H1 (cell line): ENCODE data around the gene LGALS9C. TPM values are rescaled to one million over a fixed set of nuclear protein-coding genes. Genes with fewer than 3 reads are reported as not detected.
"Not testable (repeated sequence)": the region's sequence is repeated elsewhere in the genome, so short reads cannot be mapped to it uniquely, and the experiment has no call there.

Source experiments
- CTCF ChIA-PET: fragments of 300-600 bp; sonication (Branson Sonifier 250); formaldehyde crosslinking; loops from one replicate; lab custom pipeline; 2021; ENCODE audit not compliant: partially characterized antibody; lab: Charles Lee
- POLR2A ChIA-PET: fragments of 300-600 bp; sonication (Branson Sonifier 250); formaldehyde crosslinking; loops from one replicate; lab custom pipeline; 2021; ENCODE audit warnings: inconsistent platforms; ENCODE audit not compliant: partially characterized antibody; lab: Charles Lee
- DNase-seq, 2 experiments: peaks; one replicate each; pipeline versions ENCODE4 v3.0.0 to v3.0.0-alpha.2; 2010 to 2022; ENCODE audit warnings: low spot score in 2 of 2, low read depth in 1 of 2, mixed read lengths in 1 of 2
- FAIRE-seq: peaks from 2 replicates; lab custom pipeline; 2011; peaks lifted over from hg19 to GRCh38; lab: Jason Lieb, UNC
- H2AFZ ChIP-seq: 2 replicates; pipeline ENCODE4 v1.8.1; 2012; ENCODE audit warnings: low read length, inconsistent platforms
- H2AK5ac ChIP-seq: 2 replicates; pipeline ENCODE4 v1.6.1; 2013; ENCODE audit warnings: low read depth, low read length
- H2BK120ac ChIP-seq: replicated peaks from 2 replicates; pipeline ENCODE3; 2013; ENCODE audit warnings: low read depth, low read length, inconsistent platforms
- H2BK12ac ChIP-seq: 2 replicates; pipeline ENCODE4 v1.6.1; 2013; ENCODE audit warnings: low read depth, low read length
- H2BK15ac ChIP-seq: 2 replicates; pipeline ENCODE4 v1.6.1; 2013; ENCODE audit warnings: low read length
- H2BK20ac ChIP-seq: 2 replicates; pipeline ENCODE4 v1.6.1; 2013; ENCODE audit warnings: low read length
- H2BK5ac ChIP-seq: 2 replicates; pipeline ENCODE4 v1.6.1; 2013; ENCODE audit warnings: low read depth, low read length
- H3K14ac ChIP-seq: 2 replicates; pipeline ENCODE4 v1.6.1; 2013; ENCODE audit warnings: inconsistent platforms; ENCODE audit not compliant: insufficient read length
- H3K18ac ChIP-seq: 2 replicates; pipeline ENCODE4 v1.6.1; 2013; ENCODE audit warnings: low read length; ENCODE audit errors: extremely low read depth
- H3K23ac ChIP-seq: 2 replicates; pipeline ENCODE4 v1.6.1; 2013; ENCODE audit warnings: inconsistent platforms; ENCODE audit not compliant: insufficient read length
- H3K23me2 ChIP-seq: 2 replicates; pipeline ENCODE4 v1.6.1; 2013; ENCODE audit warnings: low read depth, low read length
- H3K27ac ChIP-seq: 2 replicates; pipeline ENCODE4 v1.6.1; 2011; ENCODE audit warnings: low read depth, low read length, inconsistent platforms
- H3K27me3 ChIP-seq, 4 experiments: replicated peaks in 1 of 4; 1 replicate in 1 of 4; 2 replicates in 3 of 4; pipeline versions ENCODE4 v1.6.1 to v1.8.1; 2011 to 2013; ENCODE audit warnings: low read length in 3 of 4, mild to moderate bottlenecking in 3 of 4, inconsistent platforms in 2 of 4, mixed read lengths in 2 of 4, moderate library complexity in 1 of 4; ENCODE audit not compliant: control insufficient read depth in 3 of 4, insufficient read depth in 3 of 4; ENCODE audit errors: extremely low read depth in 1 of 4
- H3K36me3 ChIP-seq, 4 experiments: 2 replicates each; pipeline versions ENCODE4 v1.6.1 to v1.8.1; 2011 to 2013; ENCODE audit warnings: mild to moderate bottlenecking in 4 of 4, low read length in 3 of 4, moderate library complexity in 2 of 4, control low read depth in 1 of 4, inconsistent platforms in 1 of 4; ENCODE audit not compliant: insufficient read depth in 4 of 4, control insufficient read depth in 2 of 4
- H3K4ac ChIP-seq: replicated peaks from 2 replicates; pipeline ENCODE3; 2013; ENCODE audit warnings: low read length, low read depth, mixed read lengths, inconsistent platforms; ENCODE audit not compliant: insufficient read length
- H3K4me1 ChIP-seq, 4 experiments: replicated peaks in 1 of 4; 1 replicate in 1 of 4; 2 replicates in 3 of 4; pipeline versions ENCODE4 v1.6.1 to v1.8.1; 2011 to 2013; ENCODE audit warnings: low read length in 3 of 4, inconsistent platforms in 2 of 4, mixed read lengths in 1 of 4; ENCODE audit not compliant: insufficient read depth in 4 of 4, control insufficient read depth in 3 of 4
- H3K4me2 ChIP-seq, 2 experiments: 2 replicates each; pipeline versions ENCODE4 v1.6.1 to v1.8.1; 2011 to 2013; ENCODE audit warnings: low read depth in 2 of 2, low read length in 2 of 2, control low read depth in 1 of 2, inconsistent platforms in 1 of 2, mild to moderate bottlenecking in 1 of 2; ENCODE audit not compliant: insufficient read depth in 1 of 2
- H3K4me3 ChIP-seq, 4 experiments: fragments of 200-600, 300-600 bp in 1 of 4; sonication (generic), shearing (Covaris generic), sonication (Bioruptor Twin) in 1 of 4; 2 replicates each; pipeline versions ENCODE4 v1.5.1 to v1.8.1; 2011 to 2016; ENCODE audit warnings: low read length in 4 of 4, low read depth in 3 of 4, control low read depth in 2 of 4, inconsistent platforms in 2 of 4, mild to moderate bottlenecking in 2 of 4, mixed read lengths in 1 of 4, moderate library complexity in 1 of 4; ENCODE audit not compliant: insufficient read depth in 2 of 4; ENCODE audit errors: extremely low read depth in 1 of 4
- H3K56ac ChIP-seq: replicated peaks from 2 replicates; pipeline ENCODE3; 2013; ENCODE audit warnings: low read depth, mild to moderate bottlenecking, mixed read lengths, low read length, inconsistent platforms; ENCODE audit not compliant: insufficient read length
- H3K79me1 ChIP-seq: 2 replicates; pipeline ENCODE4 v1.6.1; 2013; ENCODE audit warnings: low read depth, low read length, control low read depth
- H3K79me2 ChIP-seq, 2 experiments: 2 replicates each; pipeline versions ENCODE4 v1.6.1 to v1.8.1; 2012 to 2013; ENCODE audit warnings: low read length in 2 of 2, mild to moderate bottlenecking in 2 of 2, inconsistent platforms in 1 of 2; ENCODE audit not compliant: insufficient read depth in 2 of 2, control insufficient read depth in 1 of 2
- H3K9ac ChIP-seq, 4 experiments: replicated peaks in 1 of 4; 1 replicate in 1 of 4; 2 replicates in 3 of 4; pipeline versions ENCODE4 v1.6.1 to v1.8.1; 2011 to 2013; ENCODE audit warnings: low read depth in 3 of 4, low read length in 3 of 4, control low read depth in 2 of 4, mild to moderate bottlenecking in 2 of 4, moderate library complexity in 2 of 4, inconsistent platforms in 1 of 4; ENCODE audit errors: extremely low read depth in 1 of 4
- H3K9me3 ChIP-seq, 2 experiments: 2 replicates each; pipeline versions ENCODE4 v1.6.1 to v1.8.1; 2012 to 2013; ENCODE audit warnings: mild to moderate bottlenecking in 2 of 2, moderate library complexity in 2 of 2, control low read depth in 1 of 2, inconsistent platforms in 1 of 2, low read depth in 1 of 2, low read length in 1 of 2, mixed read lengths in 1 of 2; ENCODE audit not compliant: insufficient read depth in 2 of 2
- H4K20me1 ChIP-seq, 2 experiments: replicated peaks in 1 of 2; 2 replicates each; pipeline versions ENCODE3 to v1.8.1; 2011 to 2013; ENCODE audit warnings: inconsistent platforms in 2 of 2, low read length in 2 of 2, mild to moderate bottlenecking in 1 of 2; ENCODE audit not compliant: insufficient read depth in 2 of 2, control insufficient read depth in 1 of 2
- H4K5ac ChIP-seq: 2 replicates; pipeline ENCODE4 v1.6.1; 2013; ENCODE audit warnings: low read length, low read depth, mixed read lengths, inconsistent platforms; ENCODE audit not compliant: insufficient read length
- H4K8ac ChIP-seq: 2 replicates; pipeline ENCODE4 v1.8.0; 2013; ENCODE audit warnings: mild to moderate bottlenecking, moderate library complexity, low read length, inconsistent platforms; ENCODE audit not compliant: insufficient read depth; ENCODE audit errors: extremely low read depth
- H4K91ac ChIP-seq: replicated peaks from 2 replicates; pipeline ENCODE3; 2013; ENCODE audit warnings: low read length, mixed read lengths, inconsistent platforms; ENCODE audit not compliant: insufficient read length
- WGBS, 2 experiments: shearing (Covaris generic) in 1 of 2; methylation state at CpG; one replicate each; pipeline versions ENCODE4 v1.1.6 to v1.1.7; 2013 to 2015; ENCODE audit warnings: low lambda C conversion rate in 2 of 2, mixed read lengths in 2 of 2, inconsistent platforms in 1 of 2, low coverage in 1 of 2, missing lambda C conversion rate in 1 of 2; ENCODE audit not compliant: insufficient replicate concordance in 2 of 2, insufficient coverage in 1 of 2, insufficient read length in 1 of 2; ENCODE audit errors: extremely low coverage in 1 of 2, missing lambda C conversion rate in 1 of 2; 5-methylcytosine and 5-hydroxymethylcytosine counted together
- polyA plus RNA-seq, 7 experiments: library from polyadenylated mRNA; depleted of rRNA in 3 of 7; stranded (reverse) in 5 of 7; unstranded in 2 of 7; fragments of >200 nt in 5 of 7; fragments of 200-250 nt in 2 of 7; gene quantifications; 1 replicate in 5 of 7; 2 replicates in 1 of 7; 4 replicates in 1 of 7; pipeline versions ENCODE4 v1.2.1 to v1.2.3, GENCODE V29; 2011 to 2013; ENCODE audit warnings: missing spikeins in 2 of 7, mixed read lengths in 2 of 7
- total RNA-seq: library from RNA; stranded (reverse); fragmentation: NEBNext Ultra II Directional; extraction: Animal tissue kit (Norgen Biotek cat#: 25700); gene quantifications from 2 replicates; pipeline ENCODE4 v1.2.1, GENCODE V29; 2021

The LGALS9C gene
- total and polyA plus RNA-seq, 2 of the 8 experiments (the other 6 are each of a cell fraction or from before 2014, with no cell fraction given) = 0.03 TPM; not detected in 1

- H3K18ac ChIP-seq, H4K8ac ChIP-seq, H3K23ac ChIP-seq, H2BK12ac ChIP-seq, H2BK20ac ChIP-seq, POLR2A ChIA-PET, H2BK15ac ChIP-seq, FAIRE-seq, CTCF ChIA-PET, H2BK5ac ChIP-seq, DNase-seq, H3K14ac ChIP-seq, H2BK120ac ChIP-seq, H2AFZ ChIP-seq, H3K9me3 ChIP-seq, H3K79me2 ChIP-seq, H2AK5ac ChIP-seq, H3K27ac ChIP-seq, H3K4me2 ChIP-seq, H3K79me1 ChIP-seq, H4K5ac ChIP-seq, H3K4me3 ChIP-seq, H3K27me3 ChIP-seq, H3K36me3 ChIP-seq, H3K23me2 ChIP-seq, H3K4ac ChIP-seq, H4K91ac ChIP-seq, H3K9ac ChIP-seq, H3K56ac ChIP-seq, H4K20me1 ChIP-seq, H3K4me1 ChIP-seq: not testable (repeated sequence)
- WGBS, 2 experiments = 92% methylated on average over 4 of the region's 9 CpGs; no CpG with 5 or more reads in 1 of the 2 experiments
These were observed 48.4 kb downstream of the LGALS9C start for GRCh38 chr17:18525015-18525414.

- H2BK12ac ChIP-seq, H3K23me2 ChIP-seq, H2BK5ac ChIP-seq, H3K36me3 ChIP-seq, H3K79me1 ChIP-seq, H3K18ac ChIP-seq, POLR2A ChIA-PET, H3K27ac ChIP-seq, H3K4me3 ChIP-seq, H3K56ac ChIP-seq, H4K8ac ChIP-seq, CTCF ChIA-PET, H4K91ac ChIP-seq, H2AK5ac ChIP-seq, H3K23ac ChIP-seq, H3K9ac ChIP-seq, H3K9me3 ChIP-seq, H3K27me3 ChIP-seq, H4K20me1 ChIP-seq, H4K5ac ChIP-seq, H3K79me2 ChIP-seq, H2AFZ ChIP-seq, H2BK15ac ChIP-seq, H2BK20ac ChIP-seq, DNase-seq, FAIRE-seq, H3K4ac ChIP-seq, H2BK120ac ChIP-seq, H3K4me1 ChIP-seq, H3K14ac ChIP-seq, H3K4me2 ChIP-seq: not testable (repeated sequence)
- 96% methylated on average over 7 of the region's 12 CpGs; no CpG with 5 or more reads in 1 of the 2 experiments for WGBS, 2 experiments
These were observed 49.7 kb downstream of the LGALS9C start for GRCh38 chr17:18526168-18526800.
